ENCODE data around the gene RAB10. TPM values are rescaled to one million over a fixed set of nuclear protein-coding genes. Genes with fewer than 3 reads are reported as not detected.

The RAB10 gene
- total and polyA plus RNA-seq, 9 of the 15 experiments (the other 6 are each of a cell fraction or from before 2014, with no cell fraction given) = 25.1 to 214 (median 157) TPM

GRCh38 chr2:26059542-26059941, 25.7 kb downstream of the RAB10 start (continued):
- TF ChIP-seq, protein P1, sequence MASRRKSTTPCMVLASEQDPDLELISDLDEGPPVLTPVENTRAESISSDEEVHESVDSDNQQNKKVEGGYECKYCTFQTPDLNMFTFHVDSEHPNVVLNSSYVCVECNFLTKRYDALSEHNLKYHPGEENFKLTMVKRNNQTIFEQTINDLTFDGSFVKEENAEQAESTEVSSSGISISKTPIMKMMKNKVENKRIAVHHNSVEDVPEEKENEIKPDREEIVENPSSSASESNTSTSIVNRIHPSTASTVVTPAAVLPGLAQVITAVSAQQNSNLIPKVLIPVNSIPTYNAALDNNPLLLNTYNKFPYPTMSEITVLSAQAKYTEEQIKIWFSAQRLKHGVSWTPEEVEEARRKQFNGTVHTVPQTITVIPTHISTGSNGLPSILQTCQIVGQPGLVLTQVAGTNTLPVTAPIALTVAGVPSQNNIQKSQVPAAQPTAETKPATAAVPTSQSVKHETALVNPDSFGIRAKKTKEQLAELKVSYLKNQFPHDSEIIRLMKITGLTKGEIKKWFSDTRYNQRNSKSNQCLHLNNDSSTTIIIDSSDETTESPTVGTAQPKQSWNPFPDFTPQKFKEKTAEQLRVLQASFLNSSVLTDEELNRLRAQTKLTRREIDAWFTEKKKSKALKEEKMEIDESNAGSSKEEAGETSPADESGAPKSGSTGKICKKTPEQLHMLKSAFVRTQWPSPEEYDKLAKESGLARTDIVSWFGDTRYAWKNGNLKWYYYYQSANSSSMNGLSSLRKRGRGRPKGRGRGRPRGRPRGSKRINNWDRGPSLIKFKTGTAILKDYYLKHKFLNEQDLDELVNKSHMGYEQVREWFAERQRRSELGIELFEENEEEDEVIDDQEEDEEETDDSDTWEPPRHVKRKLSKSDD (conservative IDR thresholded peaks at IDR 0.05; ENCODE audit: low read length) = no peak
- 0 out of 4 replicates have a peak, but pooled peaks of 1 of the 2 experiments have one; percentile 20 for TF ChIP-seq TRIM24 (IDR thresholded peaks at IDR 0.05)
- no peak for TF ChIP-seq UBTF (IDR thresholded peaks at IDR 0.05; ENCODE audit: borderline replicate concordance in 1 of 2, low read depth in 2 of 2, low read length in 2 of 2)
- TF ChIP-seq ELK3 (CRISPR knock-in tag; IDR thresholded peaks at IDR 0.05) = no peak
- TF ChIP-seq ZNF184 (CRISPR knock-in tag; IDR thresholded peaks at IDR 0.05) = no peak
- TF ChIP-seq PPARD (CRISPR knock-in tag; IDR thresholded peaks at IDR 0.05) = no peak
- no peak for TF ChIP-seq MAFG (tag; conservative IDR thresholded peaks at IDR 0.05)
- TF ChIP-seq, protein P2, sequence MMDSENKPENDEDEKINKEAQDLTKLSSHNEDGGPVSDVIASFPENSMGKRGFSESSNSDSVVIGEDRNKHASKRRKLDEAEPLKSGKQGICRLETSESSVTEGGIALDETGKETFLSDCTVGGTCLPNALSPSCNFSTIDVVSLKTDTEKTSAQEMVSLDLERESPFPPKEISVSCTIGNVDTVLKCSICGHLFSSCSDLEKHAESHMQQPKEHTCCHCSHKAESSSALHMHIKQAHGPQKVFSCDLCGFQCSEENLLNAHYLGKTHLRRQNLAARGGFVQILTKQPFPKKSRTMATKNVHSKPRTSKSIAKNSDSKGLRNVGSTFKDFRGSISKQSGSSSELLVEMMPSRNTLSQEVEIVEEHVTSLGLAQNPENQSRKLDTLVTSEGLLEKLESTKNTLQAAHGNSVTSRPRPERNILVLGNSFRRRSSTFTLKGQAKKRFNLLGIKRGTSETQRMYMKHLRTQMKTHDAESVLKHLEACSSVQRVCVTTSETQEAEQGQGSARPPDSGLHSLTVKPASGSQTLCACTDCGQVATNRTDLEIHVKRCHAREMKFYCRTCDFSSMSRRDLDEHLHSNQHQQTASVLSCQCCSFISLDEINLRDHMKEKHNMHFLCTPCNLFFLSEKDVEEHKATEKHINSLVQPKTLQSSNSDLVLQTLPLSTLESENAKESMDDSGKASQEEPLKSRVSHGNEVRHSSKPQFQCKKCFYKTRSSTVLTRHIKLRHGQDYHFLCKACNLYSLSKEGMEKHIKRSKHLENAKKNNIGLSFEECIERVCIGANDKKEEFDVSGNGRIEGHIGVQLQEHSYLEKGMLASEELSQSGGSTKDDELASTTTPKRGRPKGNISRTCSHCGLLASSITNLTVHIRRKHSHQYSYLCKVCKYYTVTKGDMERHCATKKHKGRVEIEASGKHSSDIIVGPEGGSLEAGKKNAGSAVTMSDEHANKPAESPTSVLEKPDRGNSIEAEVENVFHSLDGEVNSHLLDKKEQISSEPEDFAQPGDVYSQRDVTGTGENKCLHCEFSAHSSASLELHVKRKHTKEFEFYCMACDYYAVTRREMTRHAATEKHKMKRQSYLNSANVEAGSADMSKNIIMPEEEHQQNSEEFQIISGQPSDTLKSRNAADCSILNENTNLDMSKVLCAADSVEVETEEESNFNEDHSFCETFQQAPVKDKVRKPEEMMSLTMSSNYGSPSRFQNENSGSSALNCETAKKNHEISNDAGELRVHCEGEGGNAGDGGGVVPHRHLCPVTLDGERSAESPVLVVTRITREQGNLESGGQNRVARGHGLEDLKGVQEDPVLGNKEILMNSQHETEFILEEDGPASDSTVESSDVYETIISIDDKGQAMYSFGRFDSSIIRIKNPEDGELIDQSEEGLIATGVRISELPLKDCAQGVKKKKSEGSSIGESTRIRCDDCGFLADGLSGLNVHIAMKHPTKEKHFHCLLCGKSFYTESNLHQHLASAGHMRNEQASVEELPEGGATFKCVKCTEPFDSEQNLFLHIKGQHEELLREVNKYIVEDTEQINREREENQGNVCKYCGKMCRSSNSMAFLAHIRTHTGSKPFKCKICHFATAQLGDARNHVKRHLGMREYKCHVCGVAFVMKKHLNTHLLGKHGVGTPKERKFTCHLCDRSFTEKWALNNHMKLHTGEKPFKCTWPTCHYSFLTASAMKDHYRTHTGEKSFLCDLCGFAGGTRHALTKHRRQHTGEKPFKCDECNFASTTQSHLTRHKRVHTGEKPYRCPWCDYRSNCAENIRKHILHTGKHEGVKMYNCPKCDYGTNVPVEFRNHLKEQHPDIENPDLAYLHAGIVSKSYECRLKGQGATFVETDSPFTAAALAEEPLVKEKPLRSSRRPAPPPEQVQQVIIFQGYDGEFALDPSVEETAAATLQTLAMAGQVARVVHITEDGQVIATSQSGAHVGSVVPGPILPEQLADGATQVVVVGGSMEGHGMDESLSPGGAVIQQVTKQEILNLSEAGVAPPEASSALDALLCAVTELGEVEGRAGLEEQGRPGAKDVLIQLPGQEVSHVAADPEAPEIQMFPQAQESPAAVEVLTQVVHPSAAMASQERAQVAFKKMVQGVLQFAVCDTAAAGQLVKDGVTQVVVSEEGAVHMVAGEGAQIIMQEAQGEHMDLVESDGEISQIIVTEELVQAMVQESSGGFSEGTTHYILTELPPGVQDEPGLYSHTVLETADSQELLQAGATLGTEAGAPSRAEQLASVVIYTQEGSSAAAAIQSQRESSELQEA (IDR thresholded peaks at IDR 0.05; ENCODE audit: low read depth) = no peak
- no peak for TF ChIP-seq CTBP1 (IDR thresholded peaks at IDR 0.05; ENCODE audit: borderline replicate concordance)
- TF ChIP-seq, protein P3, sequence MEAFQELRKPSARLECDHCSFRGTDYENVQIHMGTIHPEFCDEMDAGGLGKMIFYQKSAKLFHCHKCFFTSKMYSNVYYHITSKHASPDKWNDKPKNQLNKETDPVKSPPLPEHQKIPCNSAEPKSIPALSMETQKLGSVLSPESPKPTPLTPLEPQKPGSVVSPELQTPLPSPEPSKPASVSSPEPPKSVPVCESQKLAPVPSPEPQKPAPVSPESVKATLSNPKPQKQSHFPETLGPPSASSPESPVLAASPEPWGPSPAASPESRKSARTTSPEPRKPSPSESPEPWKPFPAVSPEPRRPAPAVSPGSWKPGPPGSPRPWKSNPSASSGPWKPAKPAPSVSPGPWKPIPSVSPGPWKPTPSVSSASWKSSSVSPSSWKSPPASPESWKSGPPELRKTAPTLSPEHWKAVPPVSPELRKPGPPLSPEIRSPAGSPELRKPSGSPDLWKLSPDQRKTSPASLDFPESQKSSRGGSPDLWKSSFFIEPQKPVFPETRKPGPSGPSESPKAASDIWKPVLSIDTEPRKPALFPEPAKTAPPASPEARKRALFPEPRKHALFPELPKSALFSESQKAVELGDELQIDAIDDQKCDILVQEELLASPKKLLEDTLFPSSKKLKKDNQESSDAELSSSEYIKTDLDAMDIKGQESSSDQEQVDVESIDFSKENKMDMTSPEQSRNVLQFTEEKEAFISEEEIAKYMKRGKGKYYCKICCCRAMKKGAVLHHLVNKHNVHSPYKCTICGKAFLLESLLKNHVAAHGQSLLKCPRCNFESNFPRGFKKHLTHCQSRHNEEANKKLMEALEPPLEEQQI (IDR thresholded peaks at IDR 0.05) = peak; percentile 82
- TF ChIP-seq NFXL1 (CRISPR knock-in tag; IDR thresholded peaks at IDR 0.05) = no peak
